GM12801 (cell line): Measurements from ENCODE around the gene CLEC4G.

Experiments used
- TF ChIP-seq, protein P1 (sequence below): IDR thresholded peaks from one replicate; pipeline ENCODE4 v1.5.1; 2011; ENCODE audit warnings: control low read depth; ENCODE audit not compliant: insufficient read length; ENCODE audit errors: extremely low read depth

The CLEC4G gene

GRCh38 chr19:7771072-7771471, 39.2 kb upstream of the CLEC4G start:
- TF ChIP-seq, protein P1, sequence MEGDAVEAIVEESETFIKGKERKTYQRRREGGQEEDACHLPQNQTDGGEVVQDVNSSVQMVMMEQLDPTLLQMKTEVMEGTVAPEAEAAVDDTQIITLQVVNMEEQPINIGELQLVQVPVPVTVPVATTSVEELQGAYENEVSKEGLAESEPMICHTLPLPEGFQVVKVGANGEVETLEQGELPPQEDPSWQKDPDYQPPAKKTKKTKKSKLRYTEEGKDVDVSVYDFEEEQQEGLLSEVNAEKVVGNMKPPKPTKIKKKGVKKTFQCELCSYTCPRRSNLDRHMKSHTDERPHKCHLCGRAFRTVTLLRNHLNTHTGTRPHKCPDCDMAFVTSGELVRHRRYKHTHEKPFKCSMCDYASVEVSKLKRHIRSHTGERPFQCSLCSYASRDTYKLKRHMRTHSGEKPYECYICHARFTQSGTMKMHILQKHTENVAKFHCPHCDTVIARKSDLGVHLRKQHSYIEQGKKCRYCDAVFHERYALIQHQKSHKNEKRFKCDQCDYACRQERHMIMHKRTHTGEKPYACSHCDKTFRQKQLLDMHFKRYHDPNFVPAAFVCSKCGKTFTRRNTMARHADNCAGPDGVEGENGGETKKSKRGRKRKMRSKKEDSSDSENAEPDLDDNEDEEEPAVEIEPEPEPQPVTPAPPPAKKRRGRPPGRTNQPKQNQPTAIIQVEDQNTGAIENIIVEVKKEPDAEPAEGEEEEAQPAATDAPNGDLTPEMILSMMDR: no peak

DNA sequence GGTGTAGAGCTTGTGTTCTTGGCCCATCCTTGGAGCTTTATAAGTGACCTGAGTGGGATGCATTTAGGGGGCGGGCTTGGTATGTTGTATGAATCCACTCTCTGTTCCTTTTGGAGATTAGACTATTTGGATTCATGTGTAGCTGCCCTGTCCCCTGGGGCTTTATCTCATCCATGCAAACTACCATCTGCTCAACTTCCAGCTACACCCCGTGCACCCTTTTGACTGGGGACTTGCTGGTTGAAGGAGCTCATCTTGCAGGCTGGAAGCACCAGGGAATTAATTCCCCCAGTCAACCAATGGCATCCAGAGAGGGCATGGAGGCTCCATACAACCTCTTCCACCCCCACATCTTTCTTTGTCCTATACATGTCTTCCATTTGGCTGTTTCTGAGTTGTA, 37.3 kb upstream of the CLEC4G start:
- TF ChIP-seq, protein P1: no peak

GRCh38 chr19:7767487-7767886, 35.6 kb upstream of the CLEC4G start:
- TF ChIP-seq, protein P1: no peak

- TF ChIP-seq, protein P1: no peak
These were observed 34.6 kb upstream of the CLEC4G start for GRCh38 chr19:7766535-7766934.

GRCh38 chr19:7763696-7764095, 31.8 kb upstream of the CLEC4G start:
- TF ChIP-seq, protein P1: no peak

DNA sequence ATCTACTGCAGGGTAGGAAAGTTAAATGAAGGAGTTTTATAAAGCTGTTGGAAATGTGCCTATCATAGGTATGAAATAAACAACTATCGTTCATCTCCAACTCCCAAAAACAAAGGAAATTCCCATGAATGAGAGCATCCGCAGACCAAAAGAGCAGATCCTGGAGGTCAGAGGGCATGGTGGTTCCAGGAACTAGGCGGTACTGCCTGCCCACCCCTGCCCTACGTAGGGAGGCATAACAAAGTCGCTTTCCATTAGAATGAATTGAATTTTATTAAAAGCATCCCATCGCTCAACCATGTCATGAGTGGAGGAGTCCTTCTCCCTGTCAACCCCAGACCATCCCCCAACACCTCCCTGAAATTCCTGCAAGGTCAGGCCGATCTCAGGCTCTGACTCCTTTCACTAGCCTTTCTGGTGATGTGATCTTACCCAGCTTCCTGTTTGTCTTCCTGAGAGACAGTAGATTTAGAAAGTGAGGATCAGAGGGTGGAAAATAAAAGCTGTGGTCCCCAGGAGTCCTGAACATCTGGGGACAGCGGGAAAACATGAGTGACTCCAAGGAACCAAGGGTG, 30.9 kb upstream of the CLEC4G start, which contains the start of gene CLEC4M:
TSS of gene CLEC4M (plus strand) at position 525 of the 575 bp plus-strand sequence. CDS start at position 549, 24 bp downstream.
- TF ChIP-seq, protein P1: no peak

DNA sequence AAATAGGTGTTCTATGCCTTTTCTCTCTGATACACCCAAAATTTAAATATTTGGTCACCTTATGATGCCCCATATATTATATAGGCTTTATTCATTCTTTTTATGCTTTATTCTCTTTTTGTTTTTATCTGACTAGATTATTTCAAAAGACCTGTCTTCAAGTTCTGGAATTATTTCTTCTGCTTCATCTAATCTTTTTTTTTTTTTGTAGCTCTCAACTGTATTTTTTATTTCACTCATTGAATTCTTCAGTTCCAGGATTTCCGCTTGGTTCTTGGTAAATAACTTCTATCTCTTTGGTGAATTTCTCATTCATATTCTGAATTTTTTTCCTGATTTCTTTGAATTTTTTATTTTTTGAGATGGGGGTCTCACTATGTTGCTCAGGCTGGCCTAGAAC, 27.2 kb upstream of the CLEC4G start:
- TF ChIP-seq, protein P1: no peak
